Measurements from ENCODE around the gene ENG. TPM values are rescaled to one million over a fixed set of nuclear protein-coding genes. Genes with fewer than 3 reads are reported as not detected.
A peak's percentile ranks its signal among the peaks of the same experiment; 100 is the strongest.

ENG gene
- total and polyA plus RNA-seq, 2 of the 4 experiments (the other 2 are of a cell fraction) = 3.6 to 83.3 TPM

DNA sequence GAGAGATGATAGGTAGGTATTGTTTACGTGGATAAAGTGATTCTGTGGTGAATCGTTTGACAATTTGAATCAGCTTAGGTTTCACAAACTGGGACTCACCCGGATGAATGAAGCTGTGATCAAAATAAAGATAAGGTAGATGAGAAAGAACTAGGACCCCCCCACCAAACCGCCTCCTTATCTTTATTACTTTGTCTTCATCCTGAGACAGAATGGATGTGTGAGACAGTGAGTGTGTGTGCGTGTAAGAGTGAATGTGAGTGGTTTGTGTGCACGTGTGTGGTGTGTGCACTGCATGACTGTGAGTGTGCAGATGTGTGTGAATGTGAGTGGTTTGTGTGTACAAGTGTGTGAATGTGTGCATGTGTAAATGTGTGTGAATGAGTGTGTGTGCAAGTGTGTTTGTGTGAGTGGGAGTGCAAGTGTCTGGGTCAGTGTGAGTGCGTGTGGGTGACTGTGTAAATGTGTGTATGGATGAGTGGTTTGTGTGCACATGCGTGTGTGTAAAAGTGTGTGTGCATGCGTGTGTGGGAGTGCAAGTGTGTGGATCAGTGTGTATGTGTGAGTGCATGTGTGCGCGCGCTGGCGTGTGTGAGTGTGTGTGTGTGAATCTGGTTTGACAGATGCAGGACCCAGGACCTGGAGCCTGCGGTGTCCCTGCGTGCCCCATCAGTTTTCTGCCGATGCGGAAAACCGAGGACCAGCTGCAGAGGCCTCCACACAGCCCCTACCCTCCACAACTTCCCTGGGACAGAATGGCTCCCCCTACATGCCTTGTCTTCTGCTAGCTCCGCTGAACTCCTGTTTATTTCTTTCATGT, 11.4 kb upstream of the ENG start:
- Histone ChIP-seq H3K27ac (ENCODE audit: insufficient read depth, low read length) (no peak overlapping the region), H2BK5ac (ENCODE audit: low read depth, low read length, poor library complexity, severe bottlenecking) (peak overlapping the region; percentile 29), H3K4me1 (ENCODE audit: control insufficient read depth, insufficient read depth, low read length) (no peaks in the 10 kb centered on the region), H3K9me1 (ENCODE audit: insufficient read depth, low read length) (peaks cover 5% of the 10 kb centered on the region; the same call in 1 of the 2 replicates), H4K8ac (ENCODE audit: low read depth in 2 of 2, low read length in 2 of 2) (no peak overlapping the region; a peak in 1 of 4 replicates), H2AFZ (replicated peaks; ENCODE audit: low read length, poor library complexity) (no peak overlapping the region), H2BK20ac (ENCODE audit: low read depth, low read length) (no peak overlapping the region), H2AK9ac (replicated peaks; ENCODE audit: low read depth, low read length, poor library complexity) (no peak overlapping the region), H4K91ac (ENCODE audit: insufficient read depth, low read depth, low read length) (no peak overlapping the region), H3K9ac (ENCODE audit: low read depth, low read length) (no peak overlapping the region), H3K79me1 (ENCODE audit: low read depth in 1 of 2, low read length in 2 of 2) (no peaks in the 10 kb centered on the region), H3K36me3 (ENCODE audit: control insufficient read depth, insufficient read depth, low read length) (peaks cover 16% of the 10 kb centered on the region), H3K4me2 (ENCODE audit: low read depth, low read length) (no peak overlapping the region), H3K56ac (ENCODE audit: extremely low read depth, insufficient read depth, low read length) (no peak overlapping the region), H3K4me3 (ENCODE audit: insufficient read depth, low read depth, low read length) (no peak overlapping the region), H4K5ac (ENCODE audit: low read depth, low read length) (no peak overlapping the region), H2BK15ac (ENCODE audit: low read depth, low read length) (no peak overlapping the region), H3K18ac (ENCODE audit: low read depth, low read length) (no peak overlapping the region), H3K23ac (ENCODE audit: low read depth, low read length) (no peak overlapping the region; the same call in 1 of the 2 replicates), H3K27me3 (ENCODE audit: control insufficient read depth, insufficient read depth, low read length) (no peaks in the 10 kb centered on the region), H3K14ac (replicated peaks; ENCODE audit: low read depth, low read length) (no peak overlapping the region), H3K4ac (ENCODE audit: low read depth, low read length) (no peak overlapping the region), H3K9me3 (ENCODE audit: control insufficient read depth, insufficient read depth, low read length) (no peaks in the 10 kb centered on the region), H2AK5ac (ENCODE audit: low read depth, low read length) (no peak overlapping the region), H4K20me1 (ENCODE audit: insufficient read depth, low read length) (0 out of 2 replicates have a peak, but pooled peaks cover 3% of the 10 kb centered on the region), H2BK120ac (ENCODE audit: low read depth, low read length) (no peak overlapping the region)
- CTCF ChIA-PET = no interaction called here
- intact Hi-C loops (cut with micrococcal nuclease) (no loop called here), in situ Hi-C loops (cut with MboI; ENCODE audit: low sequenced_read_pairs) (no loop called here), dilution Hi-C loops (cut with HindIII; ENCODE audit: low sequenced_read_pairs, unreplicated experiment) (no loop called here)
- no peak for ATAC-seq (ENCODE audit: low read depth)
- TF ChIP-seq MXI1 (IDR thresholded peaks at IDR 0.05; ENCODE audit: borderline replicate concordance, low read depth, low read length) = no peak
- TF ChIP-seq RAD21 (IDR thresholded peaks at IDR 0.05; ENCODE audit: low read length) = no peak
- no peak for TF ChIP-seq CEBPB (IDR thresholded peaks at IDR 0.05; ENCODE audit: low read depth, low read length)
- no peak for TF ChIP-seq ELK1 (IDR thresholded peaks at IDR 0.05; ENCODE audit: borderline replicate concordance, low read depth, low read length)
- TF ChIP-seq FOS (IDR thresholded peaks at IDR 0.05; ENCODE audit: low read depth, low read length) = no peak
- TF ChIP-seq SMC3 (IDR thresholded peaks at IDR 0.05; ENCODE audit: low read depth, low read length) = no peak
- no peak for TF ChIP-seq USF2 (IDR thresholded peaks at IDR 0.05; ENCODE audit: low read depth, low read length)
- POLR2A ChIA-PET (ENCODE audit: unreplicated experiment) = no interaction called here
- DNase-seq = no peak
- WGBS, 2 experiments (ENCODE audit: extremely low coverage in 2 of 2, insufficient read length in 1 of 2) = 81 to 100% methylated on average over 1 to 4 of the region's 19 CpGs
- no TSS peak for BruUV-seq (replicated peaks)
